ENCODE data around the gene ABCA2. TPM values are rescaled to one million over a fixed set of nuclear protein-coding genes. Genes with fewer than 3 reads are reported as not detected.

The ABCA2 gene
- total RNA-seq, 4 donors from 2014 or later = 3.5 to 14.7 (median 7.6) TPM

GRCh38 chr9:136997371-136997770 lies 30.7 kb downstream of the ABCA2 start:
- intact Hi-C loops (cut with DNase I) = no loop called here
- WGBS, 2 donors = 71 to 93% methylated on average over 3 to 5 of the region's 10 CpGs
- Histone ChIP-seq H3K27ac (peak overlapping the region; percentile 66 to 92 (median 80)), H3K4me3 (peak overlapping the region in 2 of 4 donors; percentile 37 to 75), H3K36me3 (peaks cover 0 to 16% (median 0%) of the 10 kb centered on the region in 3 donors), H3K27me3 (peaks cover 0 to 29% (median 0%) of the 10 kb centered on the region in 4 donors), H3K4me1 (peaks cover 51 to 80% (median 55%) of the 10 kb centered on the region in 3 donors), H3K9me3 (no peaks in the 10 kb centered on the region)
- TF ChIP-seq CTCF (IDR thresholded peaks at IDR 0.05) = no peak
- TF ChIP-seq POLR2A (IDR thresholded peaks at IDR 0.05) = no peak
- no peak for DNase-seq

DNA sequence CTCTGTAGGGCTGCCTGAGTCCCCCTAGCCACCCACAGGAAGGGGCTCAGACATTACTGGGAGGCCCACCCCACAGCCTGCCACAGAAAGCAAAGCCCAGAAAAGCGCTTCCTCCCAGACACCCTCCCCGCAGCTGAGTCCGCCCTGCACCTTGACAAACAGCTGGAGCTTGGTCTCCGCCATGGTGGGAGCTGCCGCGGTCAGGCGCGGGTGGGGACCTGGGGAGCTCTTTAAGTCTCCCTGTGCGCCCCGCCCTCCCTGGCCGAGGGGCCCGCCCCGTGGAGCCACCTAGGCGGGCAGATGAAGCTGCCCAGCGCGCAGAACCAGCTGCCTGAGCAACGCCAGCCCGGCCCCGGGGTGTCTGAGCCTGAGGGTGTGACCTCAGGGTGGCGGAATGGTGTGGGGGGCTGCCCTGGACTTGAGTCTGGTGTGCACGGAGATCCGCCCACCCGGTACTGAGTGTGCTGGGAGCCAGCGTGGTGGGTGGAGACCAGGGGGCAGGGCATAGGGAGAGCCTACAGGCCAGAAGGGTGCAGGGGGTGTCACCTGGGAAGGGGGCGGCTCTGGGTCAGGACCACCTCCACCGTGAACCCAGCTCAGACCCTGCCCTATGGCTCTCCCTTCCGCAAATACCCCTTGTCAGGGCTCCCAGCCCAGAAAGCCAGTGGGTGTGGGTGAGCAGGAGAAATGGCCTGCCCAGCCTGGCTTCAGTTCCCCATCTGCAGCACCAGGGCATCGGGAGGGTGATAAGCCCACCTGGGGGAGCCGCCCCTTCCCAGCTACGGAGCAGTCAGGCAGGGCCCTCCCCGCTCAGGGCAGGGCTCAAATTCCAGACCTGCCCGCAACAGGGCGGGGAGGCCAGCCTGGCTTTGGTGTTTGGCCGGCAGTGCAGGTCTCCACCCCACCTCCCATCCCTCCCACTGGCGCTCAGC lies 31.4 kb downstream of the ABCA2 start, which contains the start of gene CLIC3:
Gene CLIC3 (minus strand): TSS at position 208 of the 932 bp plus-strand sequence. CDS start 25 bp downstream, at position 183.
- H3K36me3 ChIP-seq = peaks cover 0 to 16% (median 0%) of the 10 kb centered on the region in 3 donors
- H3K27ac ChIP-seq = peak within 1 kb of the TSS; percentile 66 to 92 (median 80)
- DNase-seq = no peak
- H3K4me3 ChIP-seq = peak within 1 kb of the TSS; percentile 31 to 75 (median 50)
- WGBS, 2 donors = 15% methylated on average over 3 of the region's 35 CpGs; no CpG with 5 or more reads in 1 of the 2 donors
- TF ChIP-seq POLR2A (IDR thresholded peaks at IDR 0.05) (peak in 1 of 4 donors; percentile 26), CTCF (IDR thresholded peaks at IDR 0.05) (no peak)
- peaks cover 0 to 29% (median 0%) of the 10 kb centered on the region in 4 donors for H3K27me3 ChIP-seq
- H3K9me3 ChIP-seq = no peaks in the 10 kb centered on the region
- intact Hi-C loops (cut with DNase I) = no loop called here
- H3K4me1 ChIP-seq = peaks cover 51 to 87% (median 55%) of the 10 kb centered on the region in 3 donors

GRCh38 chr9:136995772-136996311 lies 32.2 kb downstream of the ABCA2 start:
- TF ChIP-seq CTCF (IDR thresholded peaks at IDR 0.05) = no peak
- no peak for TF ChIP-seq POLR2A (IDR thresholded peaks at IDR 0.05)
- H3K9me3 ChIP-seq = peaks cover 0 to 2% (median 0%) of the 10 kb centered on the region in 3 donors
- DNase-seq = no peak
- H3K4me1 ChIP-seq = peaks cover 51 to 91% (median 55%) of the 10 kb centered on the region in 3 donors
- intact Hi-C loops (cut with DNase I) = no loop called here
- peaks cover 0 to 16% (median 0%) of the 10 kb centered on the region in 3 donors for H3K36me3 ChIP-seq
- 8 to 17% methylated on average over 2 to 7 of the region's 12 CpGs for WGBS, 2 donors
- peak overlapping the region; percentile 66 to 92 (median 80) for H3K27ac ChIP-seq
- H3K4me3 ChIP-seq = peak overlapping the region; percentile 31 to 75 (median 50)
- peaks cover 0 to 29% (median 0%) of the 10 kb centered on the region in 4 donors for H3K27me3 ChIP-seq

GRCh38 chr9:136995362-136995761 lies 32.7 kb downstream of the ABCA2 start:
- Histone ChIP-seq H3K4me3 (peak overlapping the region; percentile 31 to 75 (median 50)), H3K4me1 (peaks cover 51 to 88% (median 55%) of the 10 kb centered on the region in 3 donors), H3K36me3 (peaks cover 0 to 16% (median 0%) of the 10 kb centered on the region in 3 donors), H3K27me3 (peaks cover 0 to 29% (median 0%) of the 10 kb centered on the region in 4 donors), H3K27ac (peak overlapping the region; percentile 66 to 92 (median 80)), H3K9me3 (peaks cover 0 to 4% (median 0%) of the 10 kb centered on the region in 3 donors)
- intact Hi-C loops (cut with DNase I) = no loop called here
- DNase-seq = no peak
- TF ChIP-seq POLR2A (IDR thresholded peaks at IDR 0.05) = no peak
- TF ChIP-seq CTCF (IDR thresholded peaks at IDR 0.05) = no peak
- WGBS, 2 donors = 16 to 40% methylated on average over 5 to 8 of the region's 30 CpGs

Data from esophagus squamous epithelium (tissue), 5 donors.